Ammon's horn (tissue), 1 donor: ENCODE measurements around the gene PLAU.
"Not testable (repeated sequence)": the region's sequence is repeated elsewhere in the genome, so short reads cannot be mapped to it uniquely, and the experiment has no call there.

Source experiments
- DNase-seq: peaks from one replicate; pipeline ENCODE4 v3.0.0-alpha.2; 2016; ENCODE audit warnings: low spot score

Gene PLAU

GRCh38 chr10:73950155-73950948 is 39.4 kb downstream of the PLAU start:
- DNase-seq, result no peak

GRCh38 chr10:73953665-73954064 is 42.7 kb downstream of the PLAU start:
- DNase-seq, result no peak

- no peak for DNase-seq
These were observed 43.8 kb downstream of the PLAU start for GRCh38 chr10:73954737-73955136.

GRCh38 chr10:73955719-73956118 is 44.8 kb downstream of the PLAU start:
- DNase-seq, result no peak

- peak; percentile 24 for DNase-seq
These were observed 45.8 kb downstream of the PLAU start for GRCh38 chr10:73956476-73957359.

GRCh38 chr10:73959484-73960243 is 48.7 kb downstream of the PLAU start:
- DNase-seq, result no peak

- DNase-seq, result no peak
These were observed 51.5 kb downstream of the PLAU start for GRCh38 chr10:73962386-73962785.

- DNase-seq, result not testable (repeated sequence)
These were observed 52.6 kb downstream of the PLAU start for GRCh38 chr10:73963533-73963932.

- DNase-seq, result no peak
These were observed 53.8 kb downstream of the PLAU start for GRCh38 chr10:73964743-73965142.

GRCh38 chr10:73965267-73965889 is 54.4 kb downstream of the PLAU start:
- DNase-seq, result not testable (repeated sequence)

- peak; percentile 69 for DNase-seq
These were observed 55.2 kb downstream of the PLAU start for GRCh38 chr10:73965890-73966768.

- no peak for DNase-seq
These were observed 56.1 kb downstream of the PLAU start for GRCh38 chr10:73967022-73967429.
